Mesenteric fat pad (tissue), 1 donor: ENCODE data around the gene ECE2. TPM values are rescaled to one million over a fixed set of nuclear protein-coding genes. Genes with fewer than 3 reads are reported as not detected.

ENCODE experiments used
- DNase-seq: peaks from one replicate; pipeline ENCODE4 v3.0.0-alpha.2; 2020; ENCODE audit warnings: low spot score
- total RNA-seq: library from RNA; stranded (reverse); fragmentation: NEBNext Ultra II Directional; extraction: Animal tissue kit (Norgen Biotek cat#: 25700); gene quantifications from one replicate; pipeline ENCODE4 v1.2.1, GENCODE V29; 2021
- donor health status: DM: yes; HTN: yes; CAD: no.

ECE2 gene
- total RNA-seq, 1 donor from 2014 or later = not detected

DNA sequence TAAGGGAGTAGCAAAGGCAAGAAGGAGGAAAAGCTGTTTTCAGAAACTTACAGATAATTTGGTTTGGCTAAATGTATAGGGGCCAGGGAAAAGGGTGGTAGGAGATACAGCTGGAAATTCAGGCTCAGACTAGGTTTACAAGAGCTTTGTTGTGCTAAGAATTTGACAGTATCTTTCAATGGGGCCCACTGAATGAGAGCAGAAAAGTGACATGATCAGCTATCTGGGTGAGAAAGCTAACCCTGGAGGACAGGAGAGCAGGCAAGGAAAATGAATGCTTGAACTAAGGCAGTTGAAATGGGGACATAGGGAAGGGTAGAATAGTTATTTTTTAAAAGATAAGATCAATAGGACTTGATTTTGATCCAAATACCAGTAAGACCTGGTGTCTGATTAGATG is 35.8 kb downstream of the ECE2 start:
- no peak for DNase-seq

DNA sequence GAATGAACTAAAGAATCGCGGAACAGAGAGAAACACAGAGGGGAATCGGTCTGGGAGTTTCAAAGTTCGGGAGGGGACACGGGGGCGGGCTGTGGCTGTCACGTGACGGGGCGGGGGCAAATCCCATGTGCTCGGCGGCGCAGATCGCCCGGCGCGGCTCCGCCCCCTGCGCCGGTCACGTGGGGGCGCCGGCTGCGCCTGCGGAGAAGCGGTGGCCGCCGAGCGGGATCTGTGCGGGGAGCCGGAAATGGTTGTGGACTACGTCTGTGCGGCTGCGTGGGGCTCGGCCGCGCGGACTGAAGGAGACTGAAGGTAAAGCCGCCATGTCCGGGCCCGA is 38.5 kb downstream of the ECE2 start, which contains the start of gene EIF4G1:
TSS of gene EIF4G1 (plus strand) at position 244 of the 337 bp plus-strand sequence. CDS start 1,191 bp downstream, outside the sequence.
- peak; percentile 98 for DNase-seq

DNA sequence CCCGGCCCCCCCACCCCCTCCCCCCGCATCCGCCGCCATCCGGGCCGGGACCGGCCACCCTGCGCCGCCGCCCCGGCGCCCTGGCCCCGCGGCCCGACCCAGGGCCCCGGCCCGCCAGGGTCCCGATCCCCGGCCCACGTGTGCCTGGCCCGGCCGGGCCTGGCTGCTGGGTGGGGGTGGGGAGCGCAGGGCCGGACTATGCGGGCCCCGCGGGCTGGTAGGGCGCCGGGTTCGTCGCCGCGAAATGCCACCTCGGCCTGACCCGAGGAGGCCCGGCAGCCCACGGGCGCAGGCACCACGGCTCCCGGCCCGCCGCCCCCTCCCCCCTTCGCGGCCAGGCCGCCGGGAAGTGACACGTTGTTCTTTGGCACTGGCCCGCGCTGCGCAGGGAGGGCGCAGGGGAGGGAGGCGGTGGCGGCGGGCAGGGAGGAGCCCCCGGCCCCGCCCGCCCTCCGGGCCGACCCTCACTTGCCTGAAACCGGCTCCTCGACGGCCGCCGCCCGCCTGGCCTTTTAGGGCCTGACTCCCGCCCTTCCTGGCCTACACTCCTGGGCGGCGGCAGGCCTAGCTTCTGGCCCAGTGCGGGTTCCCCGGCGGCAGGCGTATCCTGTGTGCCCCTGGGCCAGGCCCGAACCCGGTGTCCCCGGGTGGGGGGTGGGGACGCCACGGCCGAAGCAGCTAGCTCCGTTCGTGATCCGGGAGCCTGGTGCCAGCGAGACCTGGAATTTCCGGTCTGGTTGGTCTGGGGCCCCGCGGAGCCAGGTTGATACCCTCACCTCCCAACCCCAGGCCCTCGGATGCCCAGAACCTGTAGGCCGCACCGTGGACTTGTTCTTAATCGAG is 39.1 kb downstream of the ECE2 start:
- peak; percentile 98 for DNase-seq

DNA sequence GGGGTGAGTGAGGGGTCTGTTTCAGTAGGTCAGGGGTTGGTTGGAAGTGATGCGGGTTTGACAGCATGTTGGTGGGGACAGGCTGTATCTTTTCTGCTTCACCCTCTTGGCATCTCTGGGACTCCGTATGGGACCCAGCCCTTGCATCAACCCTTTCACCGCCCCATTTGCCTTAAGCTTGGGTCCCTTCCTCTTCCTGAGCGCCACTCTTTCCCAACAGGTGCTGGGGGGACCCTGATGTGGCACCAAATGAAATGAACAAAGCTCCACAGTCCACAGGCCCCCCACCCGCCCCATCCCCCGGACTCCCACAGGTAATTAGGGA is 39.7 kb downstream of the ECE2 start:
- DNase-seq = no peak

DNA sequence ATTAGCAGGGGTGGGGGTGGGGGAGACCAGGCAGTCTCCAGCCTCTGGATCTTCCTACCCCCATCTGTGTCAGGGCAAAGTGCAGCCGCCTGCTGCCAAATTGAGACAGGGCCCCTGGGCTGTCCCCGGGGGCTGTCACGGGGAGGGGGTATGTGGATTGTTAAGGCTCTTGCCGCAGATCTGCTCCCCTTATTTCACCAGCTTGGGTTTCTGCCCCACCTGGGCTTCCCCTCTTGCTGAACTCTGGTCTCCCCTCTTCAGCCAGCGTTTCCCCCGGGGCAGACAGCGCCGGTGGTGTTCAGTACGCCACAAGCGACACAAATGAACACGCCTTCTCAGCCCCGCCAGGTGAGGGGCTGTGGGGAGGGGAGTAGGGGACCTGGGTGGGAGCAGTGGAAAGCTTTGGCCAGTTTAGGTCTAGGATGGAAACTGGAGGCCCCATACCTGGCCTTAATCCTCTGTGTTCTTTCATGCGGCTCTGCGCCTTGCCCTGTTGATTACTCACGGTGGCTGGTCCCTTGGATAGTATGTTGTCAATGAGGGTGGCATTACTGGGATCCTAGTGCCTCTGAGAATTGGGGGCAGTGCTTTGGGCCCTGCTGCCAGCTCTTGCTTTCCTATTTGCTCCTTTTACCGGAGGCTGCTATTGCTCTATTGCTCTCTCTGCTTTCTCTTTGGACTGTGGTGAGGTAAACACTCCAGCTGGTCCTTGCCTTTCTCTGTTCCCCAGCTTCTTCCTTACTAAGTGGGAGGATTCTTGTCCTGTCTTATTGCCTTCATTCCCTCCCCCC is 40.2 kb downstream of the ECE2 start:
- DNase-seq = no peak

DNA sequence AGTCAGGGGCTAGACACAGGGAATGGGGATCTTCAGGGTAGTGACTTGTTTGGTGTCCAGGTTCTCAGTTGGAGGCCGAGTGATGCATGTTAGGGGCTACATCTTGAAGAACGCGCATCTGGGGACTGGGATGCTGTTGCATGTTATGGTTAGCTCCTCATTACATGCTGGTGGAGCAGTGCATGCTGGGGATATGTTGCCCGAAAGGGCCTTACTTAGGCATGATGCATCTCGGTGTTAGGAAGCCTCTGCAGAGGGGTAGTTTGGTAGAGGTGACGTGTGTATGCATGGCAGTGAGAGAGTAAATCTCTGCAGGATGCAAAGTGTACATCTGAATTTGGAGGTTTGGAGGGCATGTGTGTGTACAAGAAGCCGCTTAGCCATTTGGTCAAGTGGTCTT is 41.0 kb downstream of the ECE2 start:
- no peak for DNase-seq

DNA sequence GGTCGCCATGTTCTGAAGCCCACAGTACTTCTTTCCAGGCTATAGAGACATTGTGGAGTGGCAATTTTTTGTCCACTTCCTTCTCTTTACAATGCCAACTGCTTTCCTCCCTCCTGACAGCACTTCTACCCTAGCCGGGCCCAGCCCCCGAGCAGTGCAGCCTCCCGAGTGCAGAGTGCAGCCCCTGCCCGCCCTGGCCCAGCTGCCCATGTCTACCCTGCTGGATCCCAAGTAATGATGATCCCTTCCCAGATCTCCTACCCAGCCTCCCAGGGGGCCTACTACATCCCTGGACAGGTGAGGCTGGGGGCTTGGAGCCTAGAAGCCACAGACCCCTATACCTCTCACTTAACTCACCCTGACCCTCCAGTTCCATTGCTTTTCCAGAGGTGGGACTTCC is 41.4 kb downstream of the ECE2 start:
- no peak for DNase-seq

DNA sequence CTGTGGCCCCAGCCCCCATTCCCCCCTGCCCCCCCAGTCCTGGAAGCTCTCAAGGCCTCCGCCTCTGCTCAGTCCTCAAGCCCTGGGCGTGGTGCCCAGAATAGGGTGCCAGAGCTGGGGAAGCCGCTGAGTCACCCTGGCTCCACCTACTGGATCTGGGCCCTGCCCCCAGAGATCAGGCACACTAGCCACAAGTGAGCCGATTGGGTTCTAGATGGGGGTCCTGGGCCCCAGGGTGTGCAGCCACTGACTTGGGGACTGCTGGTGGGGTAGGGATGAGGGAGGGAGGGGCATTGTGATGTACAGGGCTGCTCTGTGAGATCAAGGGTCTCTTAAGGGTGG is 44.3 kb downstream of the ECE2 start:
- peak; percentile 96 for DNase-seq

DNA sequence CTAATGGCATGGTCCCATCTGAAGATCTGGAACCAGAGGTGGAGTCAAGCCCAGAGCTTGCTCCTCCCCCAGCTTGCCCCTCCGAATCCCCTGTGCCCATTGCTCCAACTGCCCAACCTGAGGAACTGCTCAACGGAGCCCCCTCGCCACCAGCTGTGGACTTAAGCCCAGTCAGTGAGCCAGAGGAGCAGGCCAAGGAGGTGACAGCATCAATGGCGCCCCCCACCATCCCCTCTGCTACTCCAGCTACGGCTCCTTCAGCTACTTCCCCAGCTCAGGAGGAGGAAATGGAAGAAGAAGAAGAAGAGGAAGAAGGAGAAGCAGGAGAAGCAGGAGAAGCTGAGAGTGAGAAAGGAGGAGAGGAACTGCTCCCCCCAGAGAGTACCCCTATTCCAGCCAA is 45.8 kb downstream of the ECE2 start:
- no peak for DNase-seq

DNA sequence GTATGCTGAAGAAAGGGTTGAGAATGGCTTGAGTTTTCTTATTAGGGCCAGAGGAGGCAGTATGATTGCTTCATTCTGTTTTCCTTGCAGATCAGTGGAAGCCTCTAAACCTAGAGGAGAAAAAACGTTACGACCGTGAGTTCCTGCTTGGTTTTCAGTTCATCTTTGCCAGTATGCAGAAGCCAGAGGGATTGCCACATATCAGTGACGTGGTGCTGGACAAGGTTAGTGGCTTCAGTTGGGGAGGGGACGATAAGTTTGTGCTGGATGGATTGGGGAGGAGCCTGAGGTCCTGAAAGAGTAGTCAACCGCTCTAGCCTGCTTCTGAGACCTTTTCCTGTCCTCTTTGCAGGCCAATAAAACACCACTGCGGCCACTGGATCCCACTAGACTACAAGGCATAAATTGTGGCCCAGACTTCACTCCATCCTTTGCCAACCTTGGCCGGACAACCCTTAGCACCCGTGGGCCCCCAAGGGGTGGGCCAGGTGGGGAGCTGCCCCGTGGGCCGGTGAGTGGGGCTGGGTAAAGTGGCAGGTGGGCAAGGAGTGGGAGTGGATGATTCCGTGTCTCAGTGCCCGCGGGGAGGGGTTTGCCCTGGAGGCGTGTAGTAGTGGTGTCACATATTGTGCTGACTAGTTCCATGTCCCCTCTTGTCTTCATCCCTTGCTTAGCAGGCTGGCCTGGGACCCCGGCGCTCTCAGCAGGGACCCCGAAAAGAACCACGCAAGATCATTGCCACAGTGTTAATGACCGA is 47.1 kb downstream of the ECE2 start:
- no peak for DNase-seq

DNA sequence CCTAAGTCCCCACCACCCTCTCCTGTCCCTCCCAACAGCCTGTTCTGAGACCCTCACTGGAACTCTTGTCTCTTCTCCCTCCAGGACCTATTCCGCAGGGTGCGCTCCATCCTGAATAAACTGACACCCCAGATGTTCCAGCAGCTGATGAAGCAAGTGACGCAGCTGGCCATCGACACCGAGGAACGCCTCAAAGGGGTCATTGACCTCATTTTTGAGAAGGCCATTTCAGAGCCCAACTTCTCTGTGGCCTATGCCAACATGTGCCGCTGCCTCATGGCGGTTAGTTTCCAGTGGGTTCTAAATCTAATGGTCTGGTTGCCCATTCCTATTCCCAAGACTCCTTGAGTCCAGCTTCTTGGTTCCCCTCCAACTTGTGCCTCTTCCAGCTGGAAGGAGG is 47.9 kb downstream of the ECE2 start:
- DNase-seq = no peak

DNA sequence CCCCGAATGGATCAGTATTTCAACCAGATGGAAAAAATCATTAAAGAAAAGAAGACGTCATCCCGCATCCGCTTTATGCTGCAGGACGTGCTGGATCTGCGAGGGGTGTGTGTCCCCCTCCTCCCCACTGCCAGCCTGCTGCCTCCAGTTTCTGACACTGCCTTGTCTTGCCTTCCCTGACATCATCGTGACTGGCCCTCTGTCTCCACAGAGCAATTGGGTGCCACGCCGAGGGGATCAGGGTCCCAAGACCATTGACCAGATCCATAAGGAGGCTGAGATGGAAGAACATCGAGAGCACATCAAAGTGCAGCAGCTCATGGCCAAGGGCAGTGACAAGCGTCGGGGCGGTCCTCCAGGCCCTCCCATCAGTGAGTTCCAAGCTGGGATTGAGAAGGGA is 49.4 kb downstream of the ECE2 start:
- DNase-seq = no peak

DNA sequence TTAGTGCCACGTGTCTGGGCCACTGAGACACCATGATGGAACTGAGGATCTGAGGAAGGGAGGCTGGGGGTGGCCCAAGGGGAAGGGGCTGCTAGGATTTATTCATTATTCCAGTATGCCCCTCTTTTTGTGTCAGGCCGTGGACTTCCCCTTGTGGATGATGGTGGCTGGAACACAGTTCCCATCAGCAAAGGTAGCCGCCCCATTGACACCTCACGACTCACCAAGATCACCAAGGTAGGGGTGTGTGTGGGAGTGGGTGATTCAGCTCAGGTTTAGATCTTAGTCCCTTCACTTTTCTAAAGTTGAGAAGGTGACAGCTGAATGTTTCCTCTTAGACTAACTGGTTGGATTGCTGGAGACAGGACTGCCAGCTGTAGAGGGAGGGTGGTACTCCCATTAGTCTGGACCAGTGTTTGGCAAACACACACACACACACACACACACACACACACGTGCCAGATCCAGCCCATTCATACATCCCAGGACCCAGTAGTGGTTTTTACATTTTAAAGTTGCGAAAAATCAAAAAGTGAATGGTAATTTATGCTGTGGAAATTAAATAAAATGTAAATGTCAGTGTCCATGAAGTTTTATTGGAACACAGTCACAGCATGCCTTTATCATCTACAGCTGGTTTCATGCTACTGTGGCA is 50.0 kb downstream of the ECE2 start:
- DNase-seq = no peak

DNA sequence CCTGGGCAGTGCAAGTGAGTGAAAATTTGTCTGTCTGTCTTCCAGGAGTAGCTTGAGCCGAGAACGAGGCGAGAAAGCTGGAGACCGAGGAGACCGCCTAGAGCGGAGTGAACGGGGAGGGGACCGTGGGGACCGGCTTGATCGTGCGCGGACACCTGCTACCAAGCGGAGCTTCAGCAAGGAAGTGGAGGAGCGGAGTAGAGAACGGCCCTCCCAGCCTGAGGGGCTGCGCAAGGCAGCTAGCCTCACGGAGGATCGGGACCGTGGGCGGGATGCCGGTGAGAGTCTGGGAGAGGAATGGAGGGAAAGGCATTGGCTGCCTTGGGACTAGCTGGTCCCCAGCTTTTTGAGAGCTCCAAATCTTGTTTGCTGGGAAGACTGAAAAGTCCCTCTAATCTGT is 51.3 kb downstream of the ECE2 start:
- no peak for DNase-seq

DNA sequence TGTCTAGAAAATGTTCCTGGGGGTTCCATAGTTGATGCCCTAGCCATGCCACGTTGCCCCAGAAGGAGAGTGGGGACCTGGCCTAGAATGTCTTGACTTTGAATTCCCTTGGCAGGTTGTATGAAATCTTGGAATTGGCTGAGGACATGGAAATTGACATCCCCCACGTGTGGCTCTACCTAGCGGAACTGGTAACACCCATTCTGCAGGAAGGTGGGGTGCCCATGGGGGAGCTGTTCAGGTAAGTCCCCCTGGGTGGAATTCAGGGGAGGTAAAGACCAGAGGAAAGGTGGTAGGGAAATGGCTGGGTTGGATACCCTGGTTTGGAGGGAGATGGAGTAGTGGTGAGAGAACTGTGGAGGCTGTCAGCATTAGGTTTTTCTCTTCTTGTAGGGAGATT is 52.7 kb downstream of the ECE2 start:
- DNase-seq = no peak

DNA sequence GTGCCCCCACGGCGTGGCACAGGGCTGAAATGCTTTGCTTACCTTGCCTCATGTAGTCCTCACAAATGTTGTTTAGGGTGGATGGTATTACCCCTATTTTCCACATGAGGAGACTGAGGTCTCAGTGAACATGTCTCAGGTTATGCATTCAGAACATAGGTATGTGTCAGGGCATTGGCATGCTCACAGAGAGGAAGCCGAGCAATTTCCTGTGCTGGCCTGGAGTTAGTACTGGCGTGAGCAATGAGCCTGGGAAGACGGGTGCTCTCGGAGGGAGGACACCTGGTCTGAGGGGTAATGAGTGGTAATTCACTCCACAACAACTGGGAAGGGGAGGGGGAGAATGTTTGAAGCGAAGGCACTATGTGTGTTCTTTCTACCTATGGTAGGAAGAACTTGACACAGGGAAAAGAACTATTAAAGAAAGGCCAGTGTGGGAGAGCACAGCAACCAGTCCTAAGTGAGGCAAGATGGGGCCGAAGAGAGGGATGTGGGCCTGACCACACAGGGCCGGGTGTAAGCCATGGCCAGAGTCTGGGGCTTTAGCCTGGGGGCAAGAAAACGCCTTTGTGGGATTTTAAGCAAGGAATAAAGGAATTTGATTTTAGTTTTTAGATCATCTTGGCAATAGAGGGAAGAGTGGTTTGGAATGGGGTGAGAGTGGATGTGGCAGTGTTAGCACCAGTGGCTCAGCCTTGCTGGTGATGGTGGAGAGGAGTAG is 56.7 kb downstream of the ECE2 start:
- no peak for DNase-seq

DNA sequence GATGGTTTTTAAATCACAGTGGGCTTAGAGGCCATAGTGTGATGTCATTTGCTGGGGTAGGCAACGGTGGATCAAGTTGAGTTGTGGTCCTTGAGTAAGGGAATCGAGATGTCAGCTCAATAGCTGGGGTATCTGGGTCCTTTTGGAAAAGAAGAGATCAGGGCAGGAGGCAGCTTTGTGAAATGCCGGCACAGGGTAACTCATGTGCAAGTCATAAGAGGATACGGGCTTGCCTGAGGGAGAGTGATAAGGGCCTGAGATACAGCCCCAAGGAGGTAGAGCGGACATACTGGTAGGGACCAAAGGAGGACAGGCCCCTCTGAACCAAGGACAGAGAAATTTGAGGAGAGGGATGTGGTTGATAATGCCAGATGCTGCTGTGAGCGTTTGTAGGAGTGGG is 57.4 kb downstream of the ECE2 start:
- no peak for DNase-seq

DNA sequence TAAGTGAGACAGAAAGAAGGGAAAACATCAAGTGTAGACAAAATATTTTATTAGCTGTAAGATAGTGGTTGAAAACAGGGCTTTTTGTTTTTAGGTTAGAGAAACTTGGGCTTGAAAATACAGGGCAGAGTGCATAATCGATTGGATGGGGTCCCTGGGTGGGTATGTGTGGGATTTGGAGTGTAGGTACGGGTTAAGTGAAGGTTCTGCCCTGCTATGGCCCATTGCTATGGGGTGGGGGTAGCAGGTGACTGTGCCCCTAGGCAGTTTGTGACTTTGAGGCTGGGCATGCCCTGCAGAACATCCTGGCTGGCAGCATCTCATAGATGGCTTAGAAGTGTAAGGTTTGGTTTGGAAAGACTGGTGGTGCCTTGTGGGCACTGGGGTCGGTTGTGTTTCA is 57.9 kb downstream of the ECE2 start:
- no peak for DNase-seq

DNA sequence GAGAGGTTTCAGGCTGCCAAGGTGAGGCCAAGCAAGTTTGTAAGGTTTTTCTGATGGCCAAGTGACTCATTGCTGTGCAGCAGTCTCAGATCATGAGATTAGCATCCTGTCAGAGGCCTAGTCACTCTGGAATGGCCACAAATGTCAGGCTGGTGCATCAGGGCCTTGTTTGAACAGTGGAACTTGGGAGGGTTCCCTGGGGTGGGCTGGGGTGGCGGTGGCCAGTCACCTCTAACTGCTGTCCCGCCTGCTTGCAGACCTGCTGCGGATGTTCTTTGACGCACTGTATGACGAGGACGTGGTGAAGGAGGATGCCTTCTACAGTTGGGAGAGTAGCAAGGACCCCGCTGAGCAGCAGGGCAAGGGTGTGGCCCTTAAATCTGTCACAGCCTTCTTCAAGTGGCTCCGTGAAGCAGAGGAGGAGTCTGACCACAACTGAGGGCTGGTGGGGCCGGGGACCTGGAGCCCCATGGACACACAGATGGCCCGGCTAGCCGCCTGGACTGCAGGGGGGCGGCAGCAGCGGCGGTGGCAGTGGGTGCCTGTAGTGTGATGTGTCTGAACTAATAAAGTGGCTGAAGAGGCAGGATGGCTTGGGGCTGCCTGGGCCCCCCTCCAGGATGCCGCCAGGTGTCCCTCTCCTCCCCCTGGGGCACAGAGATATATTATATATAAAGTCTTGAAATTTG is 58.8 kb downstream of the ECE2 start:
- no peak for DNase-seq

DNA sequence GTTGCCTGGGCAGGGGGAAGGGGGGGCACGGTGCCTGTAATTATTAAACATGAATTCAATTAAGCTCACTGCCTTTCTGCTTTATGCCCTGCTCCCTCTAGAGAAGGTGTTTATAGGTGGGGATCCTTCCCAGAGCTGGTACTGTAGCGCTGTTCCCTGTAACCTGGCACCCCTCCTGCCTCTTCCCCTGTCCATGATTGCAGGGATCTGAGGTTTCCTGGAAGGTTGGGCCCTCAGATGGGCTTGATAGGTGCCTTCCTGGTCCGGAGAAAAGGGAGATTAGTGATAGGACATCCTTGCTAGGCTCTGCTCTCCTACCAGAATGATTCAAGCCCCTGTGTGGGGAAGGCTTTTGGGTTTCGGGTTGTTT is 59.5 kb downstream of the ECE2 start:
- DNase-seq = no peak
